ENCODE data around the gene LRRC4C.

Gene LRRC4C

DNA sequence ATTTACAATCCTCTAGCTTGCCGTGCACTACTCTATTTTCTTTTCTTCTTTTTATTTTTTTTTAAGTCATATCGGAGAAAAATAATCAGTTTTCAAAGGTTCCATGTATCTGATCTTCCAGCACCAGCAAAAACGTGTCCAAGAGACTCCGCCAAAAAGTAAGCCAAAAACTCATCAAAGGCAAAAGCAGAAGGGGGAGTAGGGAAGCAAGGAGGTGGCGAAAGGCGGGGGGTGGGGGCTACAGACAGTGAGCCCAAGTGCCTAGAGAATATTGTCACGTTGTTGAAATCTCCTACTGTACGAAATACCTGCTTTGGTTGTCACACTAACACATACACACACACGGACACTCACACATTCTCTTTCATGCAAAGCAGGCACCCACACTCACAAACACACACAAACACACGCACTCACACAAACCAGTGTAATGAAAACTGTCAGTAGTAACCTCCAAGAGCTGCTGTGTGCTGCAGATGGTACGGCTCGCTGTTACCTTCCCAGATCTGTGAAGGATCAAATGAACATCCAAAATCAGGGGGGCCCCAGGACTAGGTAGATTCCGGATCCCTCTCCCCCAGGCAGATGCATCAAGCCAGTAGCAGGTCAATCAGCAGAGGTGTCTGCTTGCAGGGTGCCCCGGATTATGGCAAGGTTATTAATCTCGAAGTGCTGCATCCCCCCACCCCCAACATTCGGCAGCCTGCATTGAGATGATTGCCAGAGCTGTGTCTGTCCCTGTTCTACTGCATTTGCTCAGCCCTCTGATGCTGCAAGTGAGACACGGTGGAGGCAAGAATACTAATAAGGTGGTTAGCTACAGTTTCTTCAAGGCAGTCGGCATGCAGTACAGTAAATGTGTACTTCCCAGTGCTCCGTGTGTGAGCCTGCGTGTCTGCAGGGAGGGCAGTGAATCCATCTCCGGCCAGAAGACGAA is at the start of gene LRRC4C:
TSS of gene LRRC4C (minus strand) at position 188 of the 937 bp plus-strand sequence.
- DNase-seq (ENCODE audit: low read depth), result no peak

DNA sequence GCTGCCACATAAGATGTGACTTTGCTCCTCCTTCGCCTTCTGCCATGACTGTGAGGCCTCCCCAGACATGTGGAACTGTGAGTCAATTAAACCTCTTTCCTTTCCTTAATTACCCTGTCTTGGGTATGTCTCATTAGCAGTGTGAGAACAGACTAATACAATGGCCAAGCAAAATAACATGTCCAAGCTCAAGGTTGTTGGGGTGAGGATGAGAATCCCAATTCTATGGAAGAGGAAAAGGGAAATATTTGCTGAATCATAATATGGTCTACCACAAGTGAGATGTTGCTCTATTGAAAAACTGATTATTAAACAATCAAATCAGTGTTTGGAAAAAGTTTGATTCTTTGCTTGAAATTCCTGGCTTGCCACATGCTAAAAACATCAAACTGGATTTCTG is 48.7 kb upstream of the LRRC4C start:
- no peak for DNase-seq (ENCODE audit: low read depth)

GRCh38 chr11:41499429-41499828 is 40.0 kb upstream of the LRRC4C start:
- DNase-seq (ENCODE audit: low read depth), result no peak

- DNase-seq (ENCODE audit: low read depth), result no peak
Observed at GRCh38 chr11:41498726-41499125, 39.3 kb upstream of the LRRC4C start.

DNA sequence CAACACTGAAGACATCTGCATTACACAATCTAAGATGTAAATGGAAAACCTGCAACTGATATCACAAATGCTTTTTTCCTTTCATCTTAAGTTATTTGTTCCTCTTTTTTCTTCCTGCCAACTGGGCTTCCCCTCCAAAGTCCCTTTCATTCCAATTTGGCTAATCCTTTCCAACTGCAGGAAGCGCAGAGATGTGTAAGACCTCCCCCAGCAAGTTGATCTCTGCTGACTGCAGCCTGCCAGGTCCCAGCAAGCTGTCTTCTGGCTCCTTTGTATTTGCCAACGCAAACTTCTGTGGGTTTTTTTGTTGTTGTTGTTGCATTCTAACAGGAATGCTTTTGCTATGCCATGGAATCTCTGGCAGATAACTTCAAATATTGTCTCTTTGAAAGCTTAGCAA is 38.5 kb upstream of the LRRC4C start:
- no peak for DNase-seq (ENCODE audit: low read depth)

GRCh38 chr11:41494716-41495115 is 35.3 kb upstream of the LRRC4C start:
- no peak for DNase-seq (ENCODE audit: low read depth)

DNA sequence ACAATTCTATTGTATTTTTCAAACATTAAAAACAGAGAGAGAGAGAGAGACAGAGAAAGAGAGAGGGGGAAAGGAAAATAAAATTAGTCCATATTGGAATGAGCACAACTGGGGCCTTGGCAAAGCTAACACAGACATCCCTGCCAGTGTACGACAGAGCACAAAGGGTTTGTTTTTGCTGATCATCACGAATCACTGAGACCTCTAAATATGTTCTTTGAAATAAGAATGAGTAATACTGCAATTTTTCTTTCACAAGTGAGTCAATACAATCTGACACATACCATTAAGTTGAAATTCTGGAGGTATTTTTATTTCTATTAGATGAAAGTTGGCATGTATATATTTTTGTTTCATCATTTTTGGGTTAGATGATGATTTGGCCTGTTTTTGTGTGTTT is 27.0 kb upstream of the LRRC4C start:
- DNase-seq (ENCODE audit: low read depth), result no peak

DNA sequence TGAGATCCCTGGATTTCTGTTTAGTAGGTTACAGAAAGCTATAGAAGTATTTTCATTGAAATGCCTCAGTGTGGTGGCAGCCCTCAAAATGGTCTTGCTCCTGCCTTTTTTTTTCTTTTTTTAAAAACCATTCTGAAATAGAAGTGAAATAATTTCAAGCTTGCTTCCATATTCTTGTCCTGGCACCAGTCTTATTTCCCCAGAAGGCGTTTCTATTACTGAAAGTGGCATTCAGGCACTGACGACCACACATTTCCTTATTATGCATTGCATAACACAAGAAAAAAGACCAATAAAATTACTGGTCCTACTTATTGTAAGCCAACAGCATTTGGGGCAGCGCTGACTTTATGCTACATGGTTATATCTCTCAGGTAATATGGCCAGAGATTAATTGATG is 24.5 kb upstream of the LRRC4C start:
- no peak for DNase-seq (ENCODE audit: low read depth)

DNA sequence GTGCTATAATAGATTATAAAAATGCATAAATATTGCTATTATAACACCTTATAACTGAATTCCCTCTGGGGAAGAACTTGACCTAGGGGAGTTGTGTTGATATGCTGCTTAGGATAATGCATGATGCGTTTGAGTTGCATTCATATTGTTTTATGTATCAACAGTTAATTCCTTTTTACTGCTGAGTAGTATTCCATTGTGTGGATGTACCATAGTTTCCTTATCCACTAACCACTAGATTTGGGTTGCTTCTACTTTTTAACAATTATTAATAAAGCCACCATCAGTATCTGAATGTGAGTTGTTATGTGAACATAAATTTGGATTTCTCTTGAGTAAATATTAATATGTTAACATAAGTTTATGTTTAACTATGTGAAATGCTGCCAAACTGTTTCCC is 19.7 kb upstream of the LRRC4C start:
- no peak for DNase-seq (ENCODE audit: low read depth)

- DNase-seq (ENCODE audit: low read depth), result no peak
Observed at GRCh38 chr11:41461057-41461681, 1.7 kb upstream of the LRRC4C start.

- no peak for DNase-seq (ENCODE audit: low read depth)
Observed at GRCh38 chr11:41458641-41459040, 811 bp downstream of the LRRC4C start.

DNA sequence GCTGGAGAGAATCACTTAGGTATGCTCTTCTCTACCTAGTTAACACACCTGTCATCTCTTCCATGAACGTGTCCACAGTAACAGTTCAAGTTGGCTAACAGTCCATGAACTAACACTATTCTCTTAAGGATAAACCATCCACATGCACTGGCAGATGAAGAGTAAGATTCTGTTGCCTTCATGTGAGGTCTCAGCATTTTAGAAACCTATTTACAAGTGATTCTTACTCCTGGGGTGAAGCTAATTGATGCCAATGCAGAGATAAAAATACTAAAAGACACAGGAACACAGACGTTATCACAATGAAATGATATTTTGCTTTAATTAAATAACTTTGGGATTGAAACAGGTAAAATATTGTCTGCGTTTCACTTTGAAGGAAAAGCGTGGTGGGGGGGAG is 1.3 kb downstream of the LRRC4C start:
- no peak for DNase-seq (ENCODE audit: low read depth)

- DNase-seq (ENCODE audit: low read depth), result no peak
Observed at GRCh38 chr11:41457216-41458014, 2.0 kb downstream of the LRRC4C start.

- no peak for DNase-seq (ENCODE audit: low read depth)
Observed at GRCh38 chr11:41456269-41456668, 3.2 kb downstream of the LRRC4C start.

DNA sequence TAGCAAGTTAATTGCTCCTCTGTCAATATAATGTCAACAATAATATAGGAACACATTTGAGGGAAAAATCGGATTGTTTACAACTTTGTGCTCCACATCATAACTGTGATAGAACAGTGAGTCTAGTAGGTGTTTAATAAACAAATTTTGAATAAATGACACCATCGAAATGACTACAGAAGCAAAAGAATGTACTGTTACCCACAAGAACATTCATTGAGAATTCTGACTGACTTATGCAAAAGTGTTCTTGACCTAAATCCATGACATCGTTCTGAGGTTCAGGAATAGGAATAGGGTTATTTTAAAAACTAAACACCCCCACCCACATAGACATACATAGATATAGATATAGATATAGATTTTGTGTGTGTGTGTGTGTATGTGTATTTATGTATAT is 8.4 kb downstream of the LRRC4C start:
- DNase-seq (ENCODE audit: low read depth), result no peak

- DNase-seq (ENCODE audit: low read depth), result no peak
Observed at GRCh38 chr11:41449483-41450050, 9.9 kb downstream of the LRRC4C start.

- no peak for DNase-seq (ENCODE audit: low read depth)
Observed at GRCh38 chr11:41446566-41446965, 12.9 kb downstream of the LRRC4C start.

- no peak for DNase-seq (ENCODE audit: low read depth)
Observed at GRCh38 chr11:41446107-41446506, 13.3 kb downstream of the LRRC4C start.

DNA sequence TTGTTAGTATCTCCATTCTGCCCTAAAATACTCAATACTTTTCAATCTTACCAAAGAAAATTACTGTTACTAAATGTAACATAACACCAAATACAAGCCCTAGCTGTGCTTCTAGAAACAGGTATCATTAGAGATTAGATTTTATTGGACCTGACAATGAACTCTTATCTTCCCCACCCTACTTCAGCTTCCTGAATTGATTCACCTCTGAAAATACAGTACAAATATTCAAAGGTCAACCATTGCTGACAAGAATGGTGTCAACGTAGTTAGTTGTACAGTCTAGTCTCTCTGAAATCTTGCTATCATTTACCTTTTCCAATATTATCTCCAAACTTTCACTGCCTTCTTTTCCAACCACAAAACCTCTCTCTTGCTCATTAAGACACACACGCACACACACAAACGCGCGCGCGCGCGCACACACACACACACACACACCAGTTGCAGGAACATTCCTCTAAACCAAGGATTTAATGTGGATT is 22.4 kb downstream of the LRRC4C start:
- no peak for DNase-seq (ENCODE audit: low read depth)

GRCh38 chr11:41435531-41435930 is 23.9 kb downstream of the LRRC4C start:
- no peak for DNase-seq (ENCODE audit: low read depth)

- DNase-seq (ENCODE audit: low read depth), result no peak
Observed at GRCh38 chr11:41431784-41432183, 27.7 kb downstream of the LRRC4C start.

DNA sequence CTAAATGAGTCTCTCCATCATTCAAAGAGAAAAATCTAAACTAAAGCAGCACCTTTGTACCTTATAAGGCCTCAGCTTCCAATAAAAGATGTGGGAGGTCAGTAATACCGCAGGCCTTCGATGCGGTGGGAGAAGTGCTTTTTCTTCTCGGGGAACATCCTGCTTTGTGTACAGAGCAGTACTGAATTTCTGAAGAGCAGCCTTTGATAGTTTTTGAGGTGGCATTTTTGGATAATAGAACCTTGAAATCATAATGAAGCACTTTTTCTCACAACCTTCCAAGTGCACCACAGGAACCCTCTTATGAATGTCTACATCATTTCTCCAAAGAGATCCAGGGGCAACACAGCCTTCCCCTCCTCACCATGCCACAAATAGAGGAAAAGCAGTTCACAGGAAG is 39.6 kb downstream of the LRRC4C start:
- DNase-seq (ENCODE audit: low read depth), result no peak

All from iris pigment epithelial cell (primary cell).